Activated B cell treated with CpG ODN at 0.5 μM for 24 hours (primary cell): ENCODE data around the gene NDUFA3. TPM values are rescaled to one million over a fixed set of nuclear protein-coding genes. Genes with fewer than 3 reads are reported as not detected.
A peak's percentile ranks its signal among the peaks of the same experiment; 100 is the strongest.
"Not testable (repeated sequence)": the region's sequence is repeated elsewhere in the genome, so short reads cannot be mapped to it uniquely, and the experiment has no call there.

Source experiments
- ATAC-seq: fragments of 200-7000 bp; cut with Tn5 transposase; one replicate; pipeline ENCODE4 v1.10.0; 2021; ENCODE audit warnings: low read depth, mild to moderate bottlenecking, moderate library complexity
- CTCF ChIA-PET: fragments of 350-600 bp; sonication (Branson Sonifier 250); formaldehyde crosslinking; loops from one replicate; lab custom pipeline; 2021; ENCODE audit warnings: antibody characterized with exemption; lab: Charles Lee
- POLR2A ChIA-PET: fragments of 350-600 bp; sonication (Branson Sonifier 250); formaldehyde crosslinking; loops from one replicate; lab custom pipeline; 2021; ENCODE audit warnings: antibody characterized with exemption; lab: Charles Lee
- DNase-seq: peaks from one replicate; pipeline ENCODE4 v3.0.0; 2022
- H3K27ac Mint-ChIP-seq: one replicate; pipeline ENCODE4 v1.8.0; 2020; ENCODE audit warnings: mixed read lengths
- H3K27me3 Mint-ChIP-seq: one replicate; pipeline ENCODE4 v1.8.0; 2021; ENCODE audit warnings: mixed read lengths
- H3K36me3 Mint-ChIP-seq: one replicate; pipeline ENCODE4 v1.8.0; 2021; ENCODE audit warnings: low read depth, mixed read lengths
- H3K4me1 Mint-ChIP-seq: one replicate; pipeline ENCODE4 v1.8.0; 2021; ENCODE audit warnings: mixed read lengths
- H3K4me3 Mint-ChIP-seq: one replicate; pipeline ENCODE4 v1.8.0; 2020; ENCODE audit warnings: mild to moderate bottlenecking, mixed read lengths
- H3K9me3 Mint-ChIP-seq: one replicate; pipeline ENCODE4 v1.8.0; 2020; ENCODE audit warnings: mixed read lengths
- CTCF ChIP-seq: fragments of 200-600 bp; IDR thresholded peaks from one replicate; pipeline ENCODE4 v1.8.0; 2022; ENCODE audit warnings: antibody characterized with exemption, mild to moderate bottlenecking
- intact Hi-C: fragments of 100-400 bp; cut with micrococcal nuclease; formaldehyde crosslinking; loops from one replicate; pipeline ENCODE4 v1.15.1; 2024
- total RNA-seq: library from RNA; stranded (reverse); gene quantifications from 2 replicates; pipeline ENCODE4 v1.2.3, GENCODE V29; 2022

NDUFA3 gene
- total RNA-seq, 1 donor from 2014 or later, result 96.1 TPM

GRCh38 chr19:54095136-54095858, 7.4 kb upstream of the NDUFA3 start:
- DNase-seq (no peak), ATAC-seq (no peak)
- TF ChIP-seq CTCF, result no peak
- H3K9me3 Mint-ChIP-seq, result peaks cover 3% of the 10 kb centered on the region
- CTCF ChIA-PET, result interaction anchor here (0.9 kb wide), 1 partner anchor 302 kb away, joined by 3 read pairs; no protein-coding TSS in a partner anchor
- POLR2A ChIA-PET, result interaction anchor here (0.6 to 1.4 kb wide), 5 partner anchors 20 to 163 kb away, joined by 3 to 6 read pairs (median 3); partner anchors contain the start of genes PRPF31 and TFPT
- H3K27ac Mint-ChIP-seq, result no peak overlapping the region
- no peak overlapping the region for H3K4me3 Mint-ChIP-seq
- peaks cover 9% of the 10 kb centered on the region for H3K4me1 Mint-ChIP-seq
- intact Hi-C loops, result no loop called here
- H3K36me3 Mint-ChIP-seq, result no peaks in the 10 kb centered on the region
- H3K27me3 Mint-ChIP-seq, result peaks cover 12% of the 10 kb centered on the region

- Mint-ChIP-seq H3K4me3 (peak overlapping the region; percentile 72), H3K27me3 (peaks cover 12% of the 10 kb centered on the region)
- H3K9me3 Mint-ChIP-seq, H3K36me3 Mint-ChIP-seq, intact Hi-C loops, H3K27ac Mint-ChIP-seq, H3K4me1 Mint-ChIP-seq: not testable (repeated sequence)
- CTCF ChIA-PET, result interaction anchor here (0.9 kb wide), 1 partner anchor 303 kb away, joined by 3 read pairs; no protein-coding TSS in a partner anchor
- peak; percentile 85 for ATAC-seq
- peak; percentile 44 for DNase-seq
- POLR2A ChIA-PET, result interaction anchor here (0.7 to 1.3 kb wide), 4 partner anchors 12 to 70 kb away, joined by 3 to 16 read pairs (median 4); partner anchors contain the start of genes PRPF31 and TFPT
Measured at GRCh38 chr19:54095859-54096616, 6.6 kb upstream of the NDUFA3 start.

- no peak for TF ChIP-seq CTCF
- no peak for DNase-seq
- Mint-ChIP-seq H3K4me1 (peaks cover 9% of the 10 kb centered on the region), H3K9me3 (peaks cover 3% of the 10 kb centered on the region), H3K27ac (peak overlapping the region; percentile 26), H3K27me3 (peaks cover 12% of the 10 kb centered on the region), H3K4me3 (peak overlapping the region; percentile 70), H3K36me3 (no peaks in the 10 kb centered on the region)
- intact Hi-C loops, result no loop called here
- CTCF ChIA-PET, result no interaction called here
- POLR2A ChIA-PET, result interaction anchor here (0.6 to 1.3 kb wide), 4 partner anchors 13 to 352 kb away, joined by 3 to 16 read pairs (median 4); partner anchors contain the start of genes PRPF31 and TFPT
- ATAC-seq, result peak; percentile 43
Measured at GRCh38 chr19:54096617-54097106, 6.0 kb upstream of the NDUFA3 start.

- ChIA-PET POLR2A (interaction anchor here (0.9 to 1.4 kb wide), 2 partner anchors 16 to 38 kb away, joined by 3 read pairs; partner anchors contain the start of genes CNOT3, PRPF31 and TFPT), CTCF (no interaction called here)
- DNase-seq (no peak), ATAC-seq (no peak)
- no peak overlapping the region for H3K4me3 Mint-ChIP-seq
- peaks cover 1% of the 10 kb centered on the region for H3K9me3 Mint-ChIP-seq
- TF ChIP-seq CTCF, result no peak
- intact Hi-C loops, result no loop called here
- peaks cover 4% of the 10 kb centered on the region for H3K36me3 Mint-ChIP-seq
- H3K27ac Mint-ChIP-seq, result no peak overlapping the region
- peaks cover 23% of the 10 kb centered on the region for H3K4me1 Mint-ChIP-seq
- H3K27me3 Mint-ChIP-seq, result peaks cover 6% of the 10 kb centered on the region
Measured at GRCh38 chr19:54099190-54099902, 3.3 kb upstream of the NDUFA3 start.

GRCh38 chr19:54099903-54100255, 2.8 kb upstream of the NDUFA3 start:
- H3K27ac Mint-ChIP-seq, H3K36me3 Mint-ChIP-seq, CTCF ChIA-PET, H3K4me3 Mint-ChIP-seq, H3K9me3 Mint-ChIP-seq, DNase-seq, H3K27me3 Mint-ChIP-seq, ATAC-seq: not testable (repeated sequence)
- H3K4me1 Mint-ChIP-seq, result peaks cover 21% of the 10 kb centered on the region
- POLR2A ChIA-PET, result interaction anchor here (1.4 kb wide), 1 partner anchor 37 kb away, joined by 3 read pairs; the partner anchor contains the start of gene CNOT3
- intact Hi-C loops, result loop anchor here (5.0 kb wide), 3 partner anchors 233 to 1463 kb away; partner anchors contain the start of genes MYADM and ZNF83
